HEK293T (cell line): Measurements from ENCODE around the gene TET2.

Experiments
- CTCF ChIA-PET: fragments of 350-600 bp; formaldehyde crosslinking; extraction: SDS; loops from one replicate; lab custom pipeline; 2021; ENCODE audit warnings: antibody characterized with exemption, inconsistent platforms; lab: Yijun Ruan, JAX
- POLR2A ChIA-PET: fragments of 350-600 bp; formaldehyde crosslinking; extraction: SDS; loops from one replicate; lab custom pipeline; 2020; ENCODE audit warnings: antibody characterized with exemption, inconsistent platforms; lab: Yijun Ruan, JAX
- DNase-seq: peaks from one replicate; pipeline ENCODE4 v3.0.0; 2012; ENCODE audit warnings: mixed read lengths; ENCODE audit errors: extremely low spot score
- ARNT ChIP-seq: fragments of 450-650 bp; IDR thresholded peaks from 2 replicates; pipeline ENCODE4 v1.6.1; 2017; ENCODE audit warnings: mild to moderate bottlenecking
- BHLHE40 ChIP-seq: fragments of 450-650 bp; IDR thresholded peaks from 2 replicates; pipeline ENCODE4 v1.6.1; 2016; ENCODE audit warnings: mild to moderate bottlenecking, moderate library complexity, borderline replicate concordance
- CTBP1 ChIP-seq: fragments of 450-650 bp; IDR thresholded peaks from 2 replicates; pipeline ENCODE4 v1.6.1; 2016; ENCODE audit warnings: borderline replicate concordance
- ELF4 ChIP-seq: fragments of 450-650 bp; IDR thresholded peaks from 2 replicates; pipeline ENCODE4 v1.6.1; 2017; ENCODE audit warnings: antibody characterized with exemption
- FOXA1 ChIP-seq: fragments of 450-650 bp; IDR thresholded peaks from 2 replicates; pipeline ENCODE4 v1.6.1; 2016; ENCODE audit warnings: mild to moderate bottlenecking
- FOXK2 ChIP-seq: fragments of 450-650 bp; IDR thresholded peaks from 2 replicates; pipeline ENCODE4 v1.6.1; 2016; ENCODE audit warnings: mild to moderate bottlenecking
- FOXM1 ChIP-seq: fragments of 450-650 bp; IDR thresholded peaks from 2 replicates; pipeline ENCODE4 v1.6.1; 2017; ENCODE audit warnings: mild to moderate bottlenecking, borderline replicate concordance
- HDGF ChIP-seq: fragments of 450-650 bp; IDR thresholded peaks from 2 replicates; pipeline ENCODE4 v1.6.1; 2017; ENCODE audit warnings: antibody characterized with exemption, borderline replicate concordance
- L3MBTL2 ChIP-seq: fragments of 450-650 bp; conservative IDR thresholded peaks from 2 replicates; pipeline ENCODE4 v1.6.1; 2016; ENCODE audit warnings: mild to moderate bottlenecking
- LEF1 ChIP-seq: fragments of 450-650 bp; IDR thresholded peaks from 2 replicates; pipeline ENCODE4 v1.6.1; 2017; ENCODE audit warnings: mild to moderate bottlenecking, borderline replicate concordance
- NFRKB ChIP-seq: fragments of 450-650 bp; IDR thresholded peaks from 2 replicates; pipeline ENCODE4 v1.6.1; 2016; ENCODE audit warnings: mild to moderate bottlenecking, moderate library complexity
- SP1 ChIP-seq: fragments of 450-650 bp; IDR thresholded peaks from 2 replicates; pipeline ENCODE4 v1.6.1; 2017
- SUZ12 ChIP-seq: fragments of 450-650 bp; IDR thresholded peaks from 2 replicates; pipeline ENCODE4 v1.6.1; 2016; ENCODE audit warnings: mild to moderate bottlenecking
- TARDBP ChIP-seq: fragments of 450-650 bp; IDR thresholded peaks from 2 replicates; pipeline ENCODE4 v1.6.1; 2016
- ZNF384 ChIP-seq: fragments of 450-650 bp; IDR thresholded peaks from 2 replicates; pipeline ENCODE4 v1.6.1; 2016
- TF ChIP-seq, protein P1 (sequence below): fragments of 450-650 bp; IDR thresholded peaks from 2 replicates; pipeline ENCODE4 v1.6.1; 2016

The TET2 gene

DNA sequence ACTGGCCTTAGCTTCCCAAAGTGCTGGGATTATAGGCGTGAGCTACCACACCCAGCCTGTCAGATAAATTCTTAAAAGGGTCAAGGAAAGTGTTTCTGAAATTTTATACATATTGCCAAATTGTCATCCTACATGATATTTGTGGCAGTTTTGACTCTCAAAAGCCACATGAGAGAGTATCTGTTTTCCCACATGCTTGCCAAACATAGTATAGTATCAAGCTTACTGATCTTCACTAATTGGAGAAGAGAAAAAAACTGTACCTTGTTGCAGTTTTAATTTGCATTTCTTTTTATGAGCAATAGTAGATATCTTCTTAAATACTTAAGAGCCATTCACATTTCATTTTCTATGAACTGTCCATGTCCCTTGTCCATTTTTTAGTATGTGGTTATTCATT is 83.6 kb downstream of the TET2 start:
- CTCF ChIA-PET = no interaction called here
- POLR2A ChIA-PET = no interaction called here
- DNase-seq = no peak
- TF ChIP-seq CTBP1 = no peak
- no peak for TF ChIP-seq ARNT
- no peak for TF ChIP-seq HDGF

DNA sequence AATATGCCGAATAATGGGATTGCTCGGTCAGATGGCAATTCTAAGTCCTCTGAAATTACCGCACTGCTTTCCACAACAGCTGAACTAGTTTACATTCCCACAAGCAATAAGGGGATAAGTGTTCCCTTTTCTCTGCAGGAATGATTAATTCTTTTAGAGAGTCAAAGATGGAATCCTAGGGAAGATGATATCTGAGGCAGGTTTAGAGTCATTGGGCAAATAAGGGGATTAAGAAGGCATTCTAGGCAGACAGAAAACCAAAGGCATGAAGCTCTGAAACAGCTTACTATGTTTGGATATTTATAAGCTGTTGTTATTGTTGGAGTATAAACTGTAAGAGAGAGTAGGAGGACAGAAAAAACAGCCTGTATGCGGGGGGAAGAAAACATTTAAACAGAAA is 85.7 kb downstream of the TET2 start:
- POLR2A ChIA-PET = no interaction called here
- TF ChIP-seq NFRKB = no peak
- no peak for TF ChIP-seq ARNT
- no peak for TF ChIP-seq BHLHE40
- TF ChIP-seq L3MBTL2 = no peak
- TF ChIP-seq HDGF = no peak
- TF ChIP-seq FOXM1 = no peak
- CTCF ChIA-PET = no interaction called here
- no peak for DNase-seq

DNA sequence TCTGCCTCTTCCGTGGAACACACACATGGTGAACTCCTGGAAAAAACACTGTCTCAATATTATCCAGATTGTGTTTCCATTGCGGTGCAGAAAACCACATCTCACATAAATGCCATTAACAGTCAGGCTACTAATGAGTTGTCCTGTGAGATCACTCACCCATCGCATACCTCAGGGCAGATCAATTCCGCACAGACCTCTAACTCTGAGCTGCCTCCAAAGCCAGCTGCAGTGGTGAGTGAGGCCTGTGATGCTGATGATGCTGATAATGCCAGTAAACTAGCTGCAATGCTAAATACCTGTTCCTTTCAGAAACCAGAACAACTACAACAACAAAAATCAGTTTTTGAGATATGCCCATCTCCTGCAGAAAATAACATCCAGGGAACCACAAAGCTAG is 87.9 kb downstream of the TET2 start:
- no peak for DNase-seq
- CTCF ChIA-PET = no interaction called here
- POLR2A ChIA-PET = no interaction called here
- TF ChIP-seq SP1 = no peak
- no peak for TF ChIP-seq SUZ12
- no peak for TF ChIP-seq BHLHE40
- no peak for TF ChIP-seq NFRKB
- no peak for TF ChIP-seq HDGF
- TF ChIP-seq CTBP1 = no peak
- no peak for TF ChIP-seq FOXK2
- TF ChIP-seq L3MBTL2 = no peak
- TF ChIP-seq ZNF384 = no peak
- TF ChIP-seq, protein P1, sequence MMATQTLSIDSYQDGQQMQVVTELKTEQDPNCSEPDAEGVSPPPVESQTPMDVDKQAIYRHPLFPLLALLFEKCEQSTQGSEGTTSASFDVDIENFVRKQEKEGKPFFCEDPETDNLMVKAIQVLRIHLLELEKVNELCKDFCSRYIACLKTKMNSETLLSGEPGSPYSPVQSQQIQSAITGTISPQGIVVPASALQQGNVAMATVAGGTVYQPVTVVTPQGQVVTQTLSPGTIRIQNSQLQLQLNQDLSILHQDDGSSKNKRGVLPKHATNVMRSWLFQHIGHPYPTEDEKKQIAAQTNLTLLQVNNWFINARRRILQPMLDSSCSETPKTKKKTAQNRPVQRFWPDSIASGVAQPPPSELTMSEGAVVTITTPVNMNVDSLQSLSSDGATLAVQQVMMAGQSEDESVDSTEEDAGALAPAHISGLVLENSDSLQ = no peak

DNA sequence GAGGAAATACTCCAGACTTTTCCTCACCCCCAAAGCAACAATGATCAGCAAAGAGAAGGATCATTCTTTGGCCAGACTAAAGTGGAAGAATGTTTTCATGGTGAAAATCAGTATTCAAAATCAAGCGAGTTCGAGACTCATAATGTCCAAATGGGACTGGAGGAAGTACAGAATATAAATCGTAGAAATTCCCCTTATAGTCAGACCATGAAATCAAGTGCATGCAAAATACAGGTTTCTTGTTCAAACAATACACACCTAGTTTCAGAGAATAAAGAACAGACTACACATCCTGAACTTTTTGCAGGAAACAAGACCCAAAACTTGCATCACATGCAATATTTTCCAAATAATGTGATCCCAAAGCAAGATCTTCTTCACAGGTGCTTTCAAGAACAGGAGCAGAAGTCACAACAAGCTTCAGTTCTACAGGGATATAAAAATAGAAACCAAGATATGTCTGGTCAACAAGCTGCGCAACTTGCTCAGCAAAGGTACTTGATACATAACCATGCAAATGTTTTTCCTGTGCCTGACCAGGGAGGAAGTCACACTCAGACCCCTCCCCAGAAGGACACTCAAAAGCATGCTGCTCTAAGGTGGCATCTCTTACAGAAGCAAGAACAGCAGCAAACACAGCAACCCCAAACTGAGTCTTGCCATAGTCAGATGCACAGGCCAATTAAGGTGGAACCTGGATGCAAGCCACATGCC is 89.7 kb downstream of the TET2 start:
- ChIA-PET POLR2A (no interaction called here), CTCF (no interaction called here)
- no peak for DNase-seq
- no peak for TF ChIP-seq SUZ12
- TF ChIP-seq TARDBP = no peak
- TF ChIP-seq FOXK2 = no peak
- no peak for TF ChIP-seq ZNF384
- no peak for TF ChIP-seq SP1
- no peak for TF ChIP-seq LEF1
- no peak for TF ChIP-seq L3MBTL2
- TF ChIP-seq BHLHE40 = no peak

DNA sequence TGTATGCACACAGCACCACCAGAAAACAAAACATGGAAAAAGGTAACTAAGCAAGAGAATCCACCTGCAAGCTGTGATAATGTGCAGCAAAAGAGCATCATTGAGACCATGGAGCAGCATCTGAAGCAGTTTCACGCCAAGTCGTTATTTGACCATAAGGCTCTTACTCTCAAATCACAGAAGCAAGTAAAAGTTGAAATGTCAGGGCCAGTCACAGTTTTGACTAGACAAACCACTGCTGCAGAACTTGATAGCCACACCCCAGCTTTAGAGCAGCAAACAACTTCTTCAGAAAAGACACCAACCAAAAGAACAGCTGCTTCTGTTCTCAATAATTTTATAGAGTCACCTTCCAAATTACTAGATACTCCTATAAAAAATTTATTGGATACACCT is 90.2 kb downstream of the TET2 start:
- no peak for DNase-seq
- CTCF ChIA-PET = no interaction called here
- POLR2A ChIA-PET = no interaction called here
- TF ChIP-seq FOXK2 = no peak
- TF ChIP-seq LEF1 = no peak
- no peak for TF ChIP-seq L3MBTL2
- TF ChIP-seq BHLHE40 = no peak
- no peak for TF ChIP-seq ARNT
- no peak for TF ChIP-seq ZNF384
- TF ChIP-seq TARDBP = no peak
- TF ChIP-seq FOXM1 = no peak
- TF ChIP-seq FOXA1 = no peak
- TF ChIP-seq SP1 = no peak
- no peak for TF ChIP-seq CTBP1
- no peak for TF ChIP-seq NFRKB
- TF ChIP-seq SUZ12 = no peak

DNA sequence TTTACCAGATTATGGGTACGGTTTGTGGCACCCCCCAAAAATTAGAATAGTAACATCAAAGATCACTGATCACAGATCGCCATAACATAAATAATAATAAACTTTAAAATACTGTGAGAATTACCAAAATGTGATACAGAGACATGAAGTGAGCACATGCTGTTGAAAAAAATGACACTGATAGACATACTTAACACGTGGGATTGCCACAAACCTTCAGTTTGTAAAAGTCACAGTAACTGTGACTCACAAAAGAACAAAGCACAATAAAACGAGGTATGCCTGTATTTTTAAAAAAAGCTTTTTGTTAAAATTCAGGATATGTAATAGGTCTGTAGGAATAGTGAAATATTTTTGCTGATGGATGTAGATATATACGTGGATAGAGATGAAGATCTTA is 93.4 kb downstream of the TET2 start:
- TF ChIP-seq SUZ12 = no peak
- TF ChIP-seq ELF4 = no peak
- TF ChIP-seq NFRKB = no peak
- TF ChIP-seq FOXK2 = no peak
- TF ChIP-seq CTBP1 = no peak
- TF ChIP-seq FOXM1 = no peak
- TF ChIP-seq BHLHE40 = no peak
- TF ChIP-seq FOXA1 = no peak
- no peak for TF ChIP-seq TARDBP
- POLR2A ChIA-PET = no interaction called here
- CTCF ChIA-PET = no interaction called here
- DNase-seq = no peak

DNA sequence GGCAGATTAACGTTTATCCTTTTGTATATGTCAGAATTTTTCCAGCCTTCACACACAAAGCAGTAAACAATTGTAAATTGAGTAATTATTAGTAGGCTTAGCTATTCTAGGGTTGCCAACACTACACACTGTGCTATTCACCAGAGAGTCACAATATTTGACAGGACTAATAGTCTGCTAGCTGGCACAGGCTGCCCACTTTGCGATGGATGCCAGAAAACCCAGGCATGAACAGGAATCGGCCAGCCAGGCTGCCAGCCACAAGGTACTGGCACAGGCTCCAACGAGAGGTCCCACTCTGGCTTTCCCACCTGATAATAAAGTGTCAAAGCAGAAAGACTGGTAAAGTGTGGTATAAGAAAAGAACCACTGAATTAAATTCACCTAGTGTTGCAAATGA is 94.8 kb downstream of the TET2 start:
- TF ChIP-seq ZNF384 = no peak
- TF ChIP-seq, protein P1 = no peak
- TF ChIP-seq ELF4 = no peak
- no peak for TF ChIP-seq LEF1
- no peak for TF ChIP-seq SP1
- no peak for DNase-seq
- ChIA-PET POLR2A (no interaction called here), CTCF (no interaction called here)
